IPS-NIHi11 (cell line): ENCODE data around the gene CEP290.
A peak's percentile ranks its signal among the peaks of the same experiment; 100 is the strongest.
"Not testable (repeated sequence)": the region's sequence is repeated elsewhere in the genome, so short reads cannot be mapped to it uniquely, and the experiment has no call there.

ENCODE experiments used
- DNase-seq: peaks from one replicate; pipeline ENCODE4 v3.0.0; 2012; ENCODE audit warnings: mixed read lengths, low spot score

CEP290 gene

GRCh38 chr12:88144546-88145468 is 2.9 kb upstream of the CEP290 start:
- no peak for DNase-seq

GRCh38 chr12:88144037-88144436 is 2.1 kb upstream of the CEP290 start:
- DNase-seq = no peak

DNA sequence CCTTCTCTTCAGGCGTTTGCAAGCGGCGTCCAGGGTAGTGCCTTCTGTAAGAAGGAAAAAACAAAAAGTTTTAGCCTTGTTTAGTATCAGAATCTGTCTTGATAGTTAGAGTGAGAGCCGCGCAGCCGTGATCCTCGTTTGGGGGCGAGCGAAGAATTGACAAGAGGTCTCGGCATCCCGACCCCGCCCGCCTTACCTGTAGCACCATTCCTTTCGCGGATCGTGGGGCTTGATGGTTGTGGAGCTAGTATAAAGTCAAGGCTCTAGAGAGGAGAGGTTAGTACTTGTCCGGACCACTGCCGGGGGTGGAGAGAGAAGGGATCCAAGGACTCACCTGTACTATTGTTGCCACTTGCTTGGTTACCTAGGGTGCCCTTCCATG is 713 bp upstream of the CEP290 start:
- DNase-seq = peak; percentile 14

DNA sequence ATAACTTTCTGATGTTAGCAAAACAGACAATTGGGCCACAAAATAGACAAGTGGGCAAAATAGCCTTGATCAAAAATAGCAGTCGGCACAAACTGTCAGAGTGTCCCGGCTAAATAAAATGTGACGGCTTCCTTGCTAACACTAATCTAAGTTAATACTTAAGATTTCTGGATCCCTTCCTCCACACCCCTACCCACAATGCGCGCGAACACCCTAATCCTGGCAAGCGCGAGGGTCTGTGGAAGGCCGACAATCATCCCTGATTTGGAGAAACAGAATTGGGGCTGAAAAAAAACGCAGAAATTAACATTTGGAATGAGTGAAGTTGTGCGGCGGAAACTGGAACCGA is 489 bp downstream of the CEP290 start:
- DNase-seq = no peak

DNA sequence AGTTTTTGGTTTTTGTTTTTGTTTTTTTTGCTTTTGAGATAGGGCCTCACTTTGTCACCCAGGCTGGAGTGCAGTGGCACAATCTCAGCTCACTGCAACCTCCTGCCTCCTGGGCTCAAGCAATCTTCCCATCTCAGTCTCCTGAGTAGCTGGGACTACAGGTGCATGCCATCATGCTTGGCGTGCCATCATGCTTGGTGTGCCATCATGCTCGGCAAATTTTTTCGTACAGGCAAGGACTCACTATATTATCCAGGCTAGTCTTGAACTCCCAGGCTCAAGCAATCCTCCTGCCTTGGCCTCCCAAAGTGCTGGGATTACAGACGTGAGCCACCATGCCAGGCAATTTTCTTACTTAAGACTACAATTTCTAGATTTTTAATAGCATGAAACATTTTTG is 2.2 kb downstream of the CEP290 start:
- not testable (repeated sequence) for DNase-seq

DNA sequence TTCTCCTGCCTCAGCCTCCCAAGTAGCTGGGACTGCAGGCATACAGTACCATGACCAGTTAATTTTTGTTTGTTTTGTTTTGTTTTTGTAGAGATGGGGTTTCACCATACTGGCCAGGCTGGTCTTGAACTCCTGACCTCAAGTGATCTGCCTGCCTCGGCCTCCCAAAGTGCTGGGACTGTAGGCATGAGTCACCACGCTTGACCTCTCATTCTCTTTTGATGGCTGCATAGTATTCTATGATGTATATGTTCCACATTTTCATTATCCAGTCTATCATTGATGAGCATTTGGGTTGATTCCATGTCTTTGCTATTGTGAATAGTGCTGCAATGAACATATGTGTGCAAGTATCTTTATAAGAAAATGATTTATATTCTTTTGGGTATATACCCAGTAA is 8.7 kb downstream of the CEP290 start:
- DNase-seq = not testable (repeated sequence)

GRCh38 chr12:88132392-88132791 is 9.5 kb downstream of the CEP290 start:
- no peak for DNase-seq

GRCh38 chr12:88127855-88128254 is 14.0 kb downstream of the CEP290 start:
- DNase-seq = no peak

DNA sequence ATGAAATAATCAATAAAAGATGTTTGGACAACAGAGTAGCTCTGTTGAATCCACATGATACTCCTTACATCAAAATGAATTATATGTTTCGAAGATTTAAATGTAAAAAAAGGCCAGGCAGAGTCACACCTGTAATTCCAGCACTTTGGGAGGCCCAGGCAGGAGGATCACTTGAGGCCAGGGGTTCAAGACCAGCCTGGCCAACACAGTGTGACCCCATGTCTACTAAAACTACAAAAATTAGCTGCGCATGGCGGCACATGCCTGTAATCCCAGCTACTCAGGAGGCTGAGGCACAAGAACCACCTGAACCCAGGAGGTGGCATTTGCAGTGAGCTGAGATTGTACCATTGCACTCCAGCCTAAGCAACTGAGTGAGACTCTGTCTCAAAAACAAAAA is 14.8 kb downstream of the CEP290 start:
- no peak for DNase-seq

DNA sequence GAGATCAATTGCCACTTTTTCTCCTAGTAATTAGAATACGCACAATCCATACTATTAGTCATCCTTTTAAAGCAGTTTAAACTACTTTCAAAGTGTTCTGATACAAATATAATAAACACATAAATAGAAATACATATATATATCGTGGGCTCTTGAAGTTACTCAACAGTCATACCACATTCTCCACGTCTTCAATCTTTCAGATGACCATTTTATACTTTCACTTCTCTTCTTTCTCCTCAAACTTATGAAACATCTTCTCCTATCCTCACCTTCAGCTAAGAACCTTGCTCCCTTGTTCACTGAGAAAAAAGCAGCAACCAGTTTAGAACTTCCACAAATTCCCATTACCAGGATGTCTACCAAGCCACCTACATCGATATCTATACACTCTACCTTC is 19.2 kb downstream of the CEP290 start:
- no peak for DNase-seq

DNA sequence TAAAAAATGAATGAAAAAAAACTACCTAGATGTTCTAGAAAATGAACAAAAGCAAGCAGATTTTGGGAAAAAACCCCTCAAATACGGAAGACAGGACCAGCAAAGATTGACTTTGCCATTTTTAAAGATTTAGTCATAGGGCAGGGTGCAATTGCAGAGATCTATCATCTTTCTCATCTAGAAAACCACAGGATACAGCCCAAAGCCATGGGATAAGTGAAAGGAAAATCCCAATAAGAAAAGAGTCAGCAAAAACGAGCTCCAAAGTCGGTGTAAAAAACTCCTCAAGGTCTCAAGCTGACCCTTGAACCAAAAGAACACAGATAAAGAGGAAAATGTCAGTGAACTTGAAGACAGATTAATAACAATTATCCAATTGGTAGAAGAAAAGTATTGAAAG is 28.0 kb downstream of the CEP290 start:
- no peak for DNase-seq

DNA sequence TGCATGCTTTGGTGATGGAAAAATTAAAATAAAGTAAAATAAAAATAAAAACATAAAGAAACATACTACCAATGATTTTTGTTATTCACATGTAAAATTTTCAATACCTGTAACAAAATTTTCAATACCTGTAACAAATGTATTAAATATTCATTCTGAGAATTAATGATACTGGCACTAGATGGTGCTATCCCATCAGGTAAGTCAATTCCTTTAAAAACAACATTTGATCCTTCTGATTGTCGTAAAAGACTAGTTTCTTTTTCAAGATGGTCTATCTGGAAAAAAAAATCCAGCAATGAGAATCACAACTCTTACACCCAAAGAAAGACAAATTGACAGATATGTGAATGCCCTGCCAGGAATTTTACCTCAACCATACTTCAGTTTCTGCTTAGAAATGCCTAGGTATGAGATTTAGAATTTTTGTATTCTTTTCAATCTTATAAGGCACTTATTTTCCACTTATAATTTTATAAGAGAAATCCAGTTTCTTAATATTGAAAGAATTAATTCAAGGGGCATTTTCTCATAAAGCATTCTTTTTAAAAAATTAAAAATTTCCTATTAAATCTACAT is 30.7 kb downstream of the CEP290 start:
- peak; percentile 5 for DNase-seq

GRCh38 chr12:88108021-88108420 is 33.9 kb downstream of the CEP290 start:
- DNase-seq = no peak

GRCh38 chr12:88093573-88093972 is 48.3 kb downstream of the CEP290 start:
- no peak for DNase-seq

GRCh38 chr12:88092771-88093170 is 49.1 kb downstream of the CEP290 start:
- no peak for DNase-seq

GRCh38 chr12:88084210-88084609 is 57.7 kb downstream of the CEP290 start:
- DNase-seq = no peak

DNA sequence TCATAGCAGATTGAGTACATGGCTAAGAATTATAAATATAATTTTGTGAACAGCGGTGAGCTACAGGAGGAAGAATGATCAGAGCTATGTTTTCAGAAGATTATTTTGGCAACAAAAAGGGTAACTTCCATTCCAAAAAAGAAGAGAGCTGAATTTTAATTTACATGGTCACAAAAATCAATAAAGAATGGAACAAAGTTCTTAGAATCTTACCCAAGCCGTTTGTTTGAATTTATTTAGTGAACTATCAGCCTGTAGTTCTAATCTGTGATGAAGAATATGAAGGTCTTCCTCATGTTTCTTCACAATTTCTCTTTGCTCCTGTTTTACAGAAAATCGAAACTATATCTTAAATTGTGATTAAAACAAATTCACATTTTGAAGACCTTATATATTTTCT is 58.3 kb downstream of the CEP290 start:
- no peak for DNase-seq

DNA sequence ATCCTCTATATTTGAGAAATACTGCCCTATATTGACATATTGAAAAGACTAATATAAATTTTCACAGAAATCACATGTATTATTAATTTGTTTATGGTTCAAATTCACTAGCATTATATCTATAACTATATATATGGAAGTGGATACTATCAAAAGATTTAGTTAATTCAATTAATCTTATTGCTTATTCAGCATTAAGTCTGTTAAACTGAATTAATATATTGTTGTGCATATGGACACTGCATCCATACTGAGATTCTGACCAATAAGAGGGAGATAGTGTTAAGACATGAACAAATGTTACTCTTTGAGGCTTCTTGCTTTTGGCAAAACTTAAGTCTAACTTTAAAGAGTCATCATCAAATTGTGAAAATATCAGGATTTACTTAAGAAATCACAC is 60.6 kb downstream of the CEP290 start:
- no peak for DNase-seq

GRCh38 chr12:88067301-88067700 is 74.6 kb downstream of the CEP290 start:
- DNase-seq = no peak

DNA sequence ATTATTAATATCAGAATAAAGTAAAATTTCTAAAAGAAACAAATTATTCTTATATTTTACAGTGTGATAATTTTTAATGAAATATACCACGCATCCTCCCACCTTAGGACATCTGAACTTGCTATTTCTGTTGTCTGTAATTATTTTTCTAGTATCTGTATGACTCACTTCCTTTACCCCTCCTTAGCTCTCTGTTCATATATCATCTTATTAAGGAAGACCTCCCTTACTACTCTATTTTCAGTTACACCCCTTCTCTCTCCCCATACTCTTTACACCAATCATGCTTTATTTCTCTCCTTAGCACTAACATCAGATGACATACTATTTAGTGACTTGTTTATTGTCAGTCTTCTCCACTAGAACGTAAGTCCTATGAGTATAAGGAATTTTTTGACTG is 78.5 kb downstream of the CEP290 start:
- DNase-seq = no peak

GRCh38 chr12:88062474-88062873 is 79.4 kb downstream of the CEP290 start:
- no peak for DNase-seq

DNA sequence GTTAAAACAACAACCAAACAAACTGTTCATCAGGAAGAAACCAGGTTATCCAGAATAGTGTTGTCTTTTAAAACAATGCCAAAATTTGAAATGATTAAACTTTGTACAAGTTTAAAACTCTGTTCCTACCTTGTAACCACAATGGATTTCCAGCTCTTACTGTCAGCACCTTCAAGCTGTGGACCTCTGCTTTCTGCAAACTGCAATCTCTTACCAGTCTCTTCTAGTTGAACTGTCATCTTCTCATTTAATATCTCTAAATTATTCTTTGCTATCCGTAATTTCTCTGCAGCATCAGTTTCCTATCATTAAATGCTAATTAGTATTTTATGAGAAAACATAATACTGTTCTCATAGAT is 83.2 kb downstream of the CEP290 start:
- DNase-seq = no peak

- no peak for DNase-seq
Measured at GRCh38 chr12:88057994-88058718, 83.7 kb downstream of the CEP290 start.
